Activated naive CD8-positive, alpha-beta T cell treated with anti-CD3 and anti-CD28 coated beads, Interleukin-2, amount 10 ng/mL, durations not matched to agents 7 days and 5 days (primary cell): ENCODE measurements around the gene ANGPTL4. TPM values are rescaled to one million over a fixed set of nuclear protein-coding genes. Genes with fewer than 3 reads are reported as not detected.
"Not testable (repeated sequence)": the region's sequence is repeated elsewhere in the genome, so short reads cannot be mapped to it uniquely, and the experiment has no call there.

Experiments used
- ATAC-seq: fragments of 150-1000 bp; cut with Tn5 transposase; one replicate; pipeline ENCODE4 v1.10.0; 2021; ENCODE audit warnings: low read depth, moderate library complexity
- POLR2A ChIA-PET: fragments of 350-600 bp; sonication (Branson Sonifier 250); formaldehyde crosslinking; loops from one replicate; lab custom pipeline; 2021; ENCODE audit warnings: antibody characterized with exemption; lab: Charles Lee
- DNase-seq: peaks from one replicate; pipeline ENCODE4 v3.0.0; 2021
- H3K27ac Mint-ChIP-seq: one replicate; pipeline ENCODE4 v1.8.0; 2022; ENCODE audit warnings: mild to moderate bottlenecking, mixed read lengths
- H3K27me3 Mint-ChIP-seq: one replicate; pipeline ENCODE4 v1.8.0; 2022; ENCODE audit warnings: mild to moderate bottlenecking, moderate library complexity, mixed read lengths
- H3K36me3 Mint-ChIP-seq: one replicate; pipeline ENCODE4 v1.8.0; 2021; ENCODE audit warnings: mild to moderate bottlenecking, mixed read lengths
- H3K4me1 Mint-ChIP-seq: one replicate; pipeline ENCODE4 v1.8.0; 2021; ENCODE audit warnings: mixed read lengths
- H3K4me3 Mint-ChIP-seq: one replicate; pipeline ENCODE4 v1.8.0; 2022; ENCODE audit warnings: mild to moderate bottlenecking, moderate library complexity, mixed read lengths
- H3K9me3 Mint-ChIP-seq: one replicate; pipeline ENCODE4 v1.8.0; 2021; ENCODE audit warnings: mixed read lengths
- microRNA-seq: library from miRNA; unstranded; fragments of <30 nt; microRNA quantifications from one replicate; pipeline ENCODE4 v1.2.0, GENCODE V29; 2022
- total RNA-seq, 2 experiments: library from RNA; stranded (reverse); gene quantifications; one replicate each; pipeline ENCODE4 v1.2.3, GENCODE V29; 2021

Gene ANGPTL4
- total RNA-seq, 2 experiments from 2014 or later = 0.64 TPM; not detected in 1

GRCh38 chr19:8403820-8404109, 39.8 kb downstream of the ANGPTL4 start:
- POLR2A ChIA-PET = no interaction called here
- no peaks in the 10 kb centered on the region for H3K9me3 Mint-ChIP-seq
- no peaks in the 10 kb centered on the region for H3K27me3 Mint-ChIP-seq
- DNase-seq (no peak), ATAC-seq (no peak)
- H3K4me1 Mint-ChIP-seq = no peaks in the 10 kb centered on the region
- no peak overlapping the region for H3K27ac Mint-ChIP-seq
- no peak overlapping the region for H3K4me3 Mint-ChIP-seq
- H3K36me3 Mint-ChIP-seq = peaks cover 4% of the 10 kb centered on the region

GRCh38 chr19:8404391-8405151, 40.6 kb downstream of the ANGPTL4 start:
- Mint-ChIP-seq H3K4me3 (no peak overlapping the region), H3K9me3 (no peaks in the 10 kb centered on the region), H3K4me1 (no peaks in the 10 kb centered on the region), H3K36me3 (peaks cover 4% of the 10 kb centered on the region), H3K27me3 (no peaks in the 10 kb centered on the region), H3K27ac (no peak overlapping the region)
- ATAC-seq (no peak), DNase-seq (no peak)
- POLR2A ChIA-PET = no interaction called here

- ATAC-seq, H3K4me1 Mint-ChIP-seq, H3K27ac Mint-ChIP-seq, H3K27me3 Mint-ChIP-seq, POLR2A ChIA-PET, DNase-seq, H3K36me3 Mint-ChIP-seq, H3K9me3 Mint-ChIP-seq, H3K4me3 Mint-ChIP-seq: not testable (repeated sequence)
Measured at GRCh38 chr19:8410718-8411117, 46.8 kb downstream of the ANGPTL4 start.

- peak; percentile 96 for DNase-seq
- Mint-ChIP-seq H3K9me3 (no peaks in the 10 kb centered on the region), H3K4me1 (peaks cover 6% of the 10 kb centered on the region), H3K36me3 (no peaks in the 10 kb centered on the region), H3K4me3 (peak within 1 kb of the TSS; percentile 77), H3K27ac (peak within 1 kb of the TSS; percentile 4), H3K27me3 (no peaks in the 10 kb centered on the region)
- ATAC-seq = peak; percentile 100
- POLR2A ChIA-PET = interaction anchor here (0.6 to 4.1 kb wide), 10 partner anchors 8 to 109 kb away, joined by 3 to 27 read pairs (median 4); partner anchors contain the start of genes HNRNPM and ZNF414
Measured at GRCh38 chr19:8412783-8413628, 49.1 kb downstream of the ANGPTL4 start, which contains the start of gene MARCHF2. Gene MARCHF2, plus strand, starts transcription at chr19:8413305. Its CDS starts 8,536 bp downstream, at chr19:8421841.

GRCh38 chr19:8413629-8413995, 49.7 kb downstream of the ANGPTL4 start:
- peak overlapping the region; percentile 4 for H3K27ac Mint-ChIP-seq
- DNase-seq (no peak), ATAC-seq (no peak)
- H3K4me1 Mint-ChIP-seq = peaks cover 8% of the 10 kb centered on the region
- H3K27me3 Mint-ChIP-seq = no peaks in the 10 kb centered on the region
- H3K4me3 Mint-ChIP-seq = peak overlapping the region; percentile 77
- H3K36me3 Mint-ChIP-seq = no peaks in the 10 kb centered on the region
- no peaks in the 10 kb centered on the region for H3K9me3 Mint-ChIP-seq
- POLR2A ChIA-PET = interaction anchor here (1.0 to 4.1 kb wide), 7 partner anchors 9 to 101 kb away, joined by 3 to 27 read pairs (median 4); partner anchors contain the start of genes HNRNPM and ZNF414

GRCh38 chr19:8416796-8417195, 52.8 kb downstream of the ANGPTL4 start:
- Mint-ChIP-seq H3K27me3 (no peaks in the 10 kb centered on the region), H3K4me1 (peaks cover 5% of the 10 kb centered on the region)
- no peak for ATAC-seq

GRCh38 chr19:8421484-8422461, 57.8 kb downstream of the ANGPTL4 start:
- H3K27ac Mint-ChIP-seq = no peak overlapping the region
- no peak for ATAC-seq
- POLR2A ChIA-PET = interaction anchor here (0.7 to 1.7 kb wide), 2 partner anchors 9 kb away, joined by 3 to 4 read pairs; partner anchors contain the start of gene MARCHF2

More at GRCh38 chr19:8416796-8417195, 52.8 kb downstream of the ANGPTL4 start:
- Mint-ChIP-seq H3K4me3 (no peak overlapping the region), H3K27ac (no peak overlapping the region), H3K9me3 (no peaks in the 10 kb centered on the region), H3K36me3 (no peaks in the 10 kb centered on the region)
- POLR2A ChIA-PET = no interaction called here
- no peak for DNase-seq

GRCh38 chr19:8423817-8424223, 59.9 kb downstream of the ANGPTL4 start:
- Mint-ChIP-seq H3K27ac (peak overlapping the region; percentile 34), H3K36me3 (peaks cover 3% of the 10 kb centered on the region), H3K9me3 (no peaks in the 10 kb centered on the region), H3K4me3 (no peak overlapping the region), H3K4me1 (no peaks in the 10 kb centered on the region), H3K27me3 (no peaks in the 10 kb centered on the region)
- POLR2A ChIA-PET = interaction anchor here (1.7 kb wide), 1 partner anchor 11 kb away, joined by 4 read pairs; the partner anchor contains the start of gene MARCHF2
- ATAC-seq = no peak
- no peak for DNase-seq

More at GRCh38 chr19:8421484-8422461, 57.8 kb downstream of the ANGPTL4 start:
- Mint-ChIP-seq H3K36me3 (no peaks in the 10 kb centered on the region), H3K4me1 (peaks cover 2% of the 10 kb centered on the region), H3K9me3 (no peaks in the 10 kb centered on the region), H3K4me3 (no peak overlapping the region), H3K27me3 (no peaks in the 10 kb centered on the region)
- no peak for DNase-seq

Small RNA genes lying within 50 kb of the gene (microRNA-seq; reads per million reads assigned to microRNA genes)
- 26.0 reads per million, percentile 32 among the genes with 10 or more reads in this experiment for gene MIR4999

Other genes with a start within 250 kb of the ANGPTL4 start
- under 1 TPM; 0.03 to 0.50 TPM for gene FBN3, start 214.6 kb upstream of the ANGPTL4 start, total RNA-seq
- gene CERS4, start 154.8 kb upstream of the ANGPTL4 start, total RNA-seq = 10 to 100 TPM; 32.5 to 32.8 TPM
- gene CD320, start 55.8 kb upstream of the ANGPTL4 start, total RNA-seq = 10 to 100 TPM; 36.1 to 38.4 TPM
- gene NDUFA7, start 42.8 kb upstream of the ANGPTL4 start, total RNA-seq = 10 to 100 TPM; 53.8 to 59.0 TPM
- gene RPS28, start 42.7 kb upstream of the ANGPTL4 start, total RNA-seq = 1,000 to 10,000 TPM; 1,838 to 1,917 TPM
- 1 to 10 TPM; 4.5 to 4.8 TPM for gene KANK3, start 20.9 kb upstream of the ANGPTL4 start, total RNA-seq
- gene RAB11B, start 26.2 kb downstream of the ANGPTL4 start, total RNA-seq = 100 to 1,000 TPM in 1 of 2 experiments, 10 to 100 TPM in 1; 98.8 to 103 TPM
- 10 to 100 TPM; 23.9 to 25.0 TPM for gene MARCHF2, start 49.1 kb downstream of the ANGPTL4 start, total RNA-seq
- gene HNRNPM, start 80.8 kb downstream of the ANGPTL4 start, total RNA-seq = 100 to 1,000 TPM; 188 to 198 TPM
- gene PRAM1, start 138.5 kb downstream of the ANGPTL4 start, total RNA-seq = 1 to 10 TPM; 2.3 to 2.5 TPM
- 10 to 100 TPM; 38.2 to 40.5 TPM for gene ZNF414, start 150.0 kb downstream of the ANGPTL4 start, total RNA-seq
- 100 to 1,000 TPM; 306 to 332 TPM for gene MYO1F, start 213.3 kb downstream of the ANGPTL4 start, total RNA-seq
- gene ADAMTS10, start 246.6 kb downstream of the ANGPTL4 start, total RNA-seq = 10 to 100 TPM; 40.3 to 41.3 TPM